HG02970 (cell line): ENCODE results near the gene FUT7.
"Not testable (repeated sequence)": the region's sequence is repeated elsewhere in the genome, so short reads cannot be mapped to it uniquely, and the experiment has no call there.

Source experiments
- ATAC-seq: cut with Tn5 transposase; IDR thresholded peaks from one replicate; pipeline ENCODE4 v1.9.1; 2021; ENCODE audit warnings: mild to moderate bottlenecking, moderate library complexity, moderate number of reproducible peaks; ENCODE audit not compliant: unreplicated experiment, low FRiP score

The FUT7 gene

DNA sequence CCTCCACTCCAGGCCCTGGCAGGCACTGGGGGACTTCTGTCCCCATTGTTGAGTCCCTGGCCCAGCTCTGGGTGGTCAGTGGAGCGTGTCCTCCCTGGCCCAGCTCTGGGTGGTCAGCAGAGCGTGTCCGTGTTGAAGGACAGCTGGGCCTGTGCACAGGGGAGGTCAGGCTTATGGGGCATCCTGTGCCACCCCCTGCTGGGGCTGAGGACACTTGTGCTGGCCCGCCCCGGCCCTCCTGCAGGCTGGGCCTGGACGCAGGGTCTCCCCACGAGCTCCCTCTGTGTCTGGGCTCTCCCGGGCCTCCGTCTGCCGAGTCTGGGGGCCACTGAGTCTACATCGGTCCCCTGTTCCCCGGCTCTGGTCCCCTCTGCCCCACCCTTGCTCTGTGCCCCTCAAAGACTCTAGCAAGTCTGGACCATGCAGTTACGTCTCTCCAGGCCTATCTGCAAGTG is 24.0 kb downstream of the FUT7 start:
- no peak for ATAC-seq

DNA sequence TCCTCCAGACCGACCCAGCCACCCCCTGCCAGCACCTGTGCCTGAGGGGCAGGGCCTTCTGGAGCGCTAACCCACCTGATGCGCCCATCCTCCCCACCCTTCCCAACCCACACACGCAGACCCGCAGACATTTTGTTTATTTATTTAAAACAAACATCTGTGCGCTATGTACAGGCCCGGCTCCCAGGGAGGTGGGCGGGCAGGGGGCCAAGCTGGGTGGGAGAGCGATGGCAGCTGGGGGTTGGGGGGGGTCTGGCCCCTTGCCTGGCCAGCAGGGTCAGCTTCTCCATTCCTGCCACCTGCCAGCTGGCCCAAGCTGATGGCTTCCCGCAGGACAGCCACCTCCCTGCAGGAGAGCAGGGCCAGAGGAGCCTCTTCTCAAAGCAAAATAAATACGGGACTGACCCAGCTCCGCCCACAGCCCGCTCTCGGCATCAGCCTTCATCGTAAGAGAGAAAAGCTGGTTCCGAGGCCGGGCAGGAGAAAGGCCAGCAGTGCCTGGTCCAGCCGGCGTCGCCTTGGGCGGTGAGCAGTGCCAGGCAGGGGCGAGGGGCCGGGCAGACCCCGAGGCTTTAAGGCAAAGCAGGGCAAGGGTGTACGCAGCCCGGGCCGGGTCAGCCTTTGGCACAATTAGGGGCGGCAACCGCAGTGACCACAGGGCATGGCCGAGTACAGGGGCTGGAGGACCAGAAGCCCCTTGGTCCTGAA is 24.6 kb downstream of the FUT7 start:
- no peak for ATAC-seq

DNA sequence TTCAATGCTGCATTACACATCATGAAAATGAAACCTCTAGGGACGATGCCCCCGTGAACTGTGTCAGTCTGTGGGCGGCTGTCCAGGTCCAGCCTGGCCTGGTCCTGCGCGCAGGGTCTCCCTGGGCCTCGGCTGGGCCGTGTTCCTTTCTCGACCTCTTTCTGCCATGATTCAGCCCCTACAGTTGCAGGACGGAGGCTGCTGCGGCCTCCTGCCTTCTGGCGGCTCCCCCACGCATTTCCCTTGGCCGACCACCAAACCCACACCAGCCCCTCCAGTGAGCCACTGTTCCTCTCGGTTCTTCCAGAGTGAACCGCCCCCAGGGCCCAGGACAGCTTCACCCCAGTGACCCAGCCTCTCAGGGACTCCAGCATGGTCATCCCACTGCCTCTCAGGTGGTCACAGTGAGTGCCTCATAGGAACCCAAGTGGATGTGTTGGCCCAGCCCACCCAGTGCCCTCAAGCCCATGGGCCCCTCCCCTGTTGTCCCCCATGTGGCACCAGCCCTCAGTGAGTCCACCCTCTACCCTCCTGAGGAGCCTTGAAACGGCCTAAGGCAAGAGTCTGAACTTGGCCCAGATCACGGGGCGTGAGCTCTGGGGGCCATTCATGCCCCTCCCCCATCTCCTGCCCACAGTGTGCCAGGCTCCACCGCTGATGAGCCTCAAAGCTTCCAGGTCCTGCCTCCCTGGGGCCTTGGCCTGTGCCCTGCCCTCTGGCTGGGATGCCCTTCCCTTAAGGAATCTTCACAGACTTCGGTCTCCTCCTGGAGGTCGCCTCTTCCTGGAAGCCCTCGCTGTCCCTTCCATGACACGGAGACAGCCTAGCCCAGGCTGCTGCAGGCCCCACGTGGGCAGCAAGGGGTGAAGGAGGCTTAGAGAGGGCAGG is 25.5 kb downstream of the FUT7 start:
- no peak for ATAC-seq

DNA sequence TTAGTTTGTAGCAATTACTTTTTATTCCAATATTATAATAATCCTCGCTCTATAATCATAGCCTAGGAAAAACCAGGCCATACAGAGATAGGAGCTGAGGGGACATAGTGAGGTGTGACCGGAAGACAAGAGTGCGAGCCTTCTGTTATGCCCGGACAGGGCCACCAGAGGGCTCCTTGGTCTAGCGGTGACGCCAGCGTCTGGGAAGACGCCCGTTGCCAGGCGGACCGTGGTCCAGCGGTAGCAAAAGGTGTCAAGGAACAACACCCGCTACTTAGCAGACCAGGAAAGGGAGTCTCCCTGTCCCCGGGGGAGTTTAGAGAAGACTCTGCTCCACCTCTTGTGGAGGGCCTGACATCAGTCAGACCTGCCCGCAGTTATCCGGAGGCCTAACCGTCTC is 27.6 kb downstream of the FUT7 start:
- ATAC-seq = not testable (repeated sequence)

DNA sequence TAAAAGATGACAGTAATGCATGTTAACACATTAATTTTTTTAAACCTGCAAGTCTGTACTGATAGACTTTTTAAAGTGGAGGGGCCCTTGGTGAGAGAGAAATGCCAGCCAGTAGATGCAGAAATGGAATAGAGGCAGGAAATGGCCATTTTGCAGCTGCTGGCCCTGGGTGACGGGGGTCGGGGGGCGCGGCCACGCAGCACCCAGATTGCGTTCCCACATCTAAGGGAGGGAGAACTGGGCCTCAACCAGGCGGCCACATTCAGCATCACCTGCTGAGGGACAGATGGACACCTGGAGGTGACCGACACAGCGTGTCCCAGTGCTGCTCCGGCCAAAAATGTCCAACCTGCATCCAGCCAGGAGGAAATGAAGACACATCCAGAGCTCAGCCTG is 29.2 kb downstream of the FUT7 start:
- ATAC-seq = no peak

DNA sequence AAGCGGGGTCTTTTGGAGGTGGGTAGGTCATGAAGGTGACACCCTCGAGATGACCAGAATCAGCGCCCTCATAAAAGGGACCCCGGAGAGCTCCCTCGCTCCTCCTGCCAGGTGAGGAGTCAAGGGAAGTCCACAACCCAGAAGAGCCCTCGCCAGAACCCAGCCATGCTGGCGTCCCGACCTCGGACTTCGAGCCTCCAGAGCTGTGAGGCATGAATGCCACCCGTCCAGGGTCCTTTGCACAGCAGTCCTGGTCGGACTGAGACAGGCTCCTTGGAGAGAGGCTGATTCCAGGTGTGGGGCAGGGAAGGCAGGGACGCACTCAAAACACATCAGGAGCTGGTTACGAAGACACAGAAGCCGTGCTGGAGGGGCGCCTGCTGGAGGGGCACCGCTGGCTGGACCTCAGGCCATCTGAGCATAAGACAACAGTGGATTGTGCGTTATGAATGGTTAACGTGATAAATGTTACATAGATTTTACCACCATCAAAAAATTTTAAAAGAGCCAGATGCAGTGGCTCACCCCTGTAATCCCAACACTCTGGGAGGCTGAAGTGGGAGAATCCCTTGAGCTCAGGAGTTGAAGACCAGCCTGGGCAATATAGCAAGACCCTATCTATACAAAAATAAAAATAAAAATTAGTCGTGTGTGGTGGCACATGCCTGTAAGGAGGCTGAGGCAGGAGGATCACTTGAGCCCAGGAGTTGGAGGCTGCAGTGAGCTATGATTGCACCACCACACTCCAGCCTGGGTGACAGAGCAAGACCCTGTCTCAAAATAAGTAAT is 29.8 kb downstream of the FUT7 start:
- ATAC-seq = no peak

DNA sequence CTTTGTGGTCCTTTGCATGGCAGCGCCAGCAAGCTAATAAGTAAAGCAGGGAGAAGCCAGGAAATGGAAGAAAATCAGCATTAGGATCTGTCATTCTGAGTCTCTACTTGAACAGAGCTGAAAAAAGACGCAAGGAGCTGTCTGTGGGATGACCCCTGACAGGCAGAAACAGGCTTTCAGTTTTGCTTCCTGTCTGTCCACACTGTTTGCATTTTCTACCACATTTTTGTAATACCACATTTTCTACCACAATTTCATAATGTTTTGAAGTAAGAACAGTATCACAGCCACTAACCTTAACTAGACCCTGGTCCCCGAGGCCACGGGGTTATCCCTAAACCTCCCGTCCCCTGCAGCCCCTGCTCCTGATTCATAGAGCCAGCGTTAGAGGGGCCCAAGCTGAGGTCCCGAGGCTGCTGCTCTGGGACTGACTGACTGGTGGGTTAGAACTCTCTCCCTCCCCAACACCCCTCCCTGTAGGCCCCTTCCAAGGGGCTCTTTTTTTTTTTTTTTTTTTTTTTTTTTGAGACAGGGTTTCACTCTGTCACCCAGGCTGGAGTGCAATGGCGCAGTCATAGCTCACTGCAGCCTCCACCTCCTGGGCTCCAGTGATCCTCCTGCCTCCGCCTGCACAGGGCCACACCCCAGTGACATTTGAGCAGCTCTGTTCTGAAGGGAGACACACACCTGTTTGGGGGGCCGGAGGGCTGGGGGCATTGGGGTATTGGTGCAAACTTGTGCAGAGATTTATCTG is 31.5 kb downstream of the FUT7 start:
- peak; percentile 73 for ATAC-seq

DNA sequence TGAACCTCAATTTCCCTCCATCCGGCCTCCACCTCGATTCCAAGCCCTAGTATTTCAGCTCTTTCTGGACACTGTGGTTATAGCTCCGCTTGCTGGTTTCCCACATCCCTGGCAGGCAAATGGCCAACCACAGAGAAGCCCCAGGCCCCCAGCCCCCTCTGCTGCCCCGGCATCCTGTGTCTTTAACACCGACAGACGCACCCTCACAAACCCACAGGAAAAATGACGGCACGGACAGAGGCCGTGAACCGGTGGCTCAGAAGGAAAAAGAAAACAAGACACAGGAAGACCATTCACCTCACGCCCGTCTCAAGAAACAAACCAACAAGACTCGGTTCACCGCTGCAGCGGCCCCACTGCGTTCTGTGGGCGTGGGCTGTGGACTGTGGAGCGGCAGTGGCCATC is 34.1 kb downstream of the FUT7 start:
- ATAC-seq = no peak

DNA sequence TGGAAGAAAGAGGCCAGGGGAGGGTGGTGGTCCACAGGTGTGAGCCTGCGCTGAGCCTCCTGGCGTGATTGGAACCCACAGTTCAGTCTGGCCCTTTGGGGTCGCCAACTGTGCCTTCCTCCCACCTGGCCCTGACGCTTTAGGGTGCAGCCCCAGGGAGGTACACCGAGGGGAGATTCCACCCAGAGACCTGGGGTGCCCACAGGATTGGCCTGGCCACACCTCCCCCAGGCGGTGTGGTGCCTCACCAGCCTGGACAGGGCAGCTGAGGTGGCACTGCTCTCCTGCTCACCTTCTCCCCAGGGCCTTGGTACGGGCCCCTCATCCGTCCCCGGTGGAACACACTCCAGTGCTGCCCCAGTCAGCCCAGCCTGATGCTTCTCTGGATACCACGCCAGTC is 34.5 kb downstream of the FUT7 start:
- no peak for ATAC-seq

DNA sequence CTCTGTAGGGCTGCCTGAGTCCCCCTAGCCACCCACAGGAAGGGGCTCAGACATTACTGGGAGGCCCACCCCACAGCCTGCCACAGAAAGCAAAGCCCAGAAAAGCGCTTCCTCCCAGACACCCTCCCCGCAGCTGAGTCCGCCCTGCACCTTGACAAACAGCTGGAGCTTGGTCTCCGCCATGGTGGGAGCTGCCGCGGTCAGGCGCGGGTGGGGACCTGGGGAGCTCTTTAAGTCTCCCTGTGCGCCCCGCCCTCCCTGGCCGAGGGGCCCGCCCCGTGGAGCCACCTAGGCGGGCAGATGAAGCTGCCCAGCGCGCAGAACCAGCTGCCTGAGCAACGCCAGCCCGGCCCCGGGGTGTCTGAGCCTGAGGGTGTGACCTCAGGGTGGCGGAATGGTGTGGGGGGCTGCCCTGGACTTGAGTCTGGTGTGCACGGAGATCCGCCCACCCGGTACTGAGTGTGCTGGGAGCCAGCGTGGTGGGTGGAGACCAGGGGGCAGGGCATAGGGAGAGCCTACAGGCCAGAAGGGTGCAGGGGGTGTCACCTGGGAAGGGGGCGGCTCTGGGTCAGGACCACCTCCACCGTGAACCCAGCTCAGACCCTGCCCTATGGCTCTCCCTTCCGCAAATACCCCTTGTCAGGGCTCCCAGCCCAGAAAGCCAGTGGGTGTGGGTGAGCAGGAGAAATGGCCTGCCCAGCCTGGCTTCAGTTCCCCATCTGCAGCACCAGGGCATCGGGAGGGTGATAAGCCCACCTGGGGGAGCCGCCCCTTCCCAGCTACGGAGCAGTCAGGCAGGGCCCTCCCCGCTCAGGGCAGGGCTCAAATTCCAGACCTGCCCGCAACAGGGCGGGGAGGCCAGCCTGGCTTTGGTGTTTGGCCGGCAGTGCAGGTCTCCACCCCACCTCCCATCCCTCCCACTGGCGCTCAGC is 35.3 kb downstream of the FUT7 start, which contains the start of gene CLIC3:
CLIC3 (minus strand) TSS at position 208 of the 932 bp plus-strand sequence; CDS start at position 183, 25 bp downstream.
- no peak for ATAC-seq

DNA sequence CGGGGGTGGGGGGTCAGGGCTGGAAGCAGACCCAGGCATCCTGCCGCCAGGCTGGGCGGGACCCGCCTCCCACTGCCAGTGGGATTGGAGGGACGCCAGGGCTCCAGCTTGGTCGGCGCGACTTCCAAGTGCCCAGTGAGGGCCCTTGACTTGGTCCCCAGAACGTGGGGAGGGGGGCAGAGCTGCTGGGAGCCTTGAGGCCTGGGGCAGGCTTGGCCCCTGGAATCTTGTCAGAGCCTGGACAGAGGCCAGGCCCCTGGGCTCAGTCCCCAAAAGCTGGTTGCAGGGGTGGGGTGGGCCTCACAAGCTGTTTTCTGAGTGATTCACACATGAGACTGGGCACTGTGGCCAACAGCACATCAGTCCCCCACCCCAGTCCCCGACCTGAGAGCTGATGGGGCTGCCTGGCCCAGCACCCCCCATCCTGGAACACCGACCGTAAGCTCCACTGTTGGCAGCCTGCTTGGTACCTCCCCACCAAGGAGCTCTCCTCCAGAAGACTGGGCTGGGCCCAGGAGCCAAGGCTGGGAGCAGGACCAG is 36.0 kb downstream of the FUT7 start:
- no peak for ATAC-seq

DNA sequence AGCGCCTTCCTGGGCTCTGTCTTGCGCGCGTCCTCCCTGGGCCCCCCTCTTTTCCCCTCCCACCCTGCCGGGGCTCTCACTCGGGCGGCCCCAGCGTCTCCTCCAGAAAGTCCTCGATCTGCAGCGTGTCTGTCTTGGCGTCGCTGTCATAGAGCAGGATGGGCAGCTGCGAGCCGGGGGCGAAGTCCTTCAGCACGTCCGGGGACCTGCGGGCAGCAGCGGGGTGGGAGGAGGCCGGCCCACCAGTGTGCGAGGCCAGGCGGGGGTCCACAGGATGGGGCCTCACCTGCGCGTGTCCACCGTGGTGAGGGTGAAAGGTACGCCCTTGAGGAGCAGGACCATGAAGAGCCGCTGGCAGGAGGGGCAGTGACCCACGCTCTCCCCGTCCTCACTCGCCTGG is 36.5 kb downstream of the FUT7 start:
- no peak for ATAC-seq

DNA sequence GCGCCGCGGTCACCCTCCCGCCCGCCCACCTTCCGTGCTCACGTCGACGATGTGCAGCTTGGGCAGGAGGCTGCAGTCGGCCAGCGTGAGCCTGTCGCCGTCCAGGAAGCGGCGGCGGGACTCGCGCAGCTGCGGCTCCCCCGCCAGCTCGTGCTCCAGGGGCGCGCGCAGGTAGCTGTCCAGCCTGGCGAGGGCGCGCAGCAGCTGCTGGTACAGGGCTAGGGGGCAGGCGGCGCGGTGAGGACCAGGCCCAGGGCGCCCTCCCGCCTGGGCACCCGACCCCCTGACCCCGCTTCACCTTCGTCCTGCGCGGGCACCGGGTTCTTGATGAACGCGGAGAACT is 37.0 kb downstream of the FUT7 start:
- no peak for ATAC-seq

DNA sequence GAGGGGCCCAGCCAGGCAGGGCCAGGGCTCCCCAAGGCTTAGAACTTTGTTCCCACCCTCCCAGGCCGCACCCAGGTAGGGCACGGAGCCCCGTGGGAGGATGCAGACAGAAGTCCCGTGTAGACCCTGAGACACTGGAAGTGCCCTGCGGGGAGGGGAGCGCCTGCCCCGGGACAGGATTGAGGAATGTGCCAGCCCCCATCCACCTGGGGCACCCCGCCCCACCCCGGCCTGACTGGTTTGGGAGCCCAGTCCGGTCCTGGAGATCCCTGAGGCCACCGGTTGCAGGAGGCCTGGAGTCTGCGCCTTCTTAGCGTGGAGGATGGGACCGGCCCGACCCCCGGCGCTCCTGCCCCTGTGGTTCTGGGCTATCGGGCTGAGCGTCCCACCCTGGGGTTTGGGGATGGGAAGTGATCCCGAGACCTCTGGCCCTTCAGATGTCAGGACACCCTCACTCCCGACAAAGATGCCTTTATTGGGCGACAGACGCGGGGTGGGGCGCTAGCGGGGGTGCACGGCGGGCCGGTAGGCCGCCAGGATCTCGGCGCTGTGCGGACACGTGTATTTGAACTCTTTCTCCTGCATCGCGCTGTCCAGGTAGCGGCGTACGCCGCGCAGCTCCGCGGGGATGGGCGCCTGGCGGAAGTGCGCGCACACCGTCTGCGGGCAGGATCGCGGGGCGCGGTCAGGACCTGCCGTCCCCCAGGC is 37.6 kb downstream of the FUT7 start:
- no peak for ATAC-seq

DNA sequence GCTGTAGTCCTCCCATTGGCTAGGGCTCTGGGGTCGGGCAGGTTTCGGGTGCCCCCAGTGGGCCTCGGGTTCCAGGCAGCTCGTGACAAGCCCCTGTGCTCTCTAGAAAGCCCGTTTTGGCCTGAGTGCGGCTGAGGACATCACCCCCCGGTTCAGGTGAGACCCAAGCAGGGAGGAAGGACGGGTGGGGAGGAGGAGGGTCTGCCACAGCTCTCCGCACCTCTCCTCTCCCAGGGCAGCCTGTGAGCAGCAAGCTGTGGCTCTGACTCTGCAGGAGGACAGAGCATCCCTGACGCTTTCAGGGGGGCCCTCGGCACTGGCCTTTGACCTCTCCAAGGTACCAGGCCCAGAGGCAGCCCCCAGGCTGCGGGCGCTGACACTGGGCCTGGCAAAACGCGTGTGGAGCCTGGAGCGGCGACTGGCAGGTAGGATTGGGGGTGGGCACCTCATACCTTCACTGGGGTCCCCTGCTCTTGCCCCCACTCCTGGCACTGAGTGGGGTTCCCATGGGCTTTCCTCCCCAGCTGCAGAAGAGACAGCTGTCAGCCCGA is 39.0 kb downstream of the FUT7 start:
- no peak for ATAC-seq

DNA sequence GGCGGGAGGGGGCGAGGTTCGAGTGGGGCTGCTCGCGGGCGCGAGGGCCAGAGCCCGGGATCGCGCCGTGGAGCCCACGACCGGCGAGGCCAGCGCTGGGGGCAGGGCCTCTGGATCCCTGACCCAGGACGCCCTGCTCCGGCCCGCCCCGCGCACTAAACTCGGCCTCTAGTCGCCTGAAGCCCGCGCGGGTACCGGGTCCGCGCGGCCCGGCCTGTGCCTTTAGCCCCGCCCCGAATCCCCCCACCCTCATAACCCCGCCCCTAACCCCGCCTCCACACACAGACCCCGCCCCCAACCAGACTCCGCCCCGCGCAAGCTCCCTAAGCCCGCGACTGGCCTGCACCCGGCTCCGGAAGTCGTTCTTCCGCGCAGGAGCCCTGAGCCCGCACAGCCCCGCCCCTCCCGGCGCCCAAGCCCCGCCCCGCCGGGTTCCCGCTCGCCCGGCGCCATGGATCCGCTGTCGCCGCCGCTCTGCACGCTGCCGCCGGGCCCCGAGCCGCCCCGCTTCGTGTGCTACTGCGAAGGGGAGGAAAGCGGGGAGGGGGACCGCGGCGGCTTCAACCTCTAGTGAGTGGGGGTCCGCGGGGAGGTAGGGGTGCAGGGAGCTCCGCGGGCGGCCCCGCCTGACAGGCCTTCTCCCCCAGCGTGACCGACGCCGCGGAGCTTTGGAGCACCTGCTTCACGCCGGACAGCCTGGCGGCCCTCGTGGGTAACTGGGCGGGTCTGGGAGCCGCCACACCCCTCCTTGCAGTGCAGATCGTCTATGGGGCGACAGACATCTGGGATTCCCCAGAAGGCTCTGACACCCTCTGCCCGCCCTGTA is 39.7 kb downstream of the FUT7 start, which contains the start of gene PAXX:
PAXX (plus strand) TSS at position 430 of the 826 bp plus-strand sequence; CDS start at position 452, 22 bp downstream.
- ATAC-seq = peak; percentile 82
